K562 (cell line): ENCODE measurements around the gene ATP7B. TPM values are rescaled to one million over a fixed set of nuclear protein-coding genes. Genes with fewer than 3 reads are reported as not detected.
"Not testable (repeated sequence)": the region's sequence is repeated elsewhere in the genome, so short reads cannot be mapped to it uniquely, and the experiment has no call there.

Experiments used
- ATAC-seq: fragments of 200-7000 bp; cut with Tn5 transposase; 3 replicates; pipeline ENCODE4 v1.9.1; 2020; ENCODE audit warnings: moderate library complexity
- BruUV-seq: library from RNA; stranded (reverse); fragments of 400-500 nt; replicated peaks from 2 replicates; lab custom pipeline; 2021; lab: Mats Ljungman, UMichigan
- CTCF ChIA-PET: fragments of 300-600 bp; formaldehyde crosslinking; extraction: SDS; loops from one replicate; lab custom pipeline; 2021; ENCODE audit warnings: low intra/inter-chr PET ratio; lab: Yijun Ruan, JAX
- POLR2A ChIA-PET: fragments of 300-600, 350-650 bp; sonication (Branson Sonifier 250); formaldehyde crosslinking; extraction: SDS; loops from one replicate; lab custom pipeline; 2021; ENCODE audit warnings: antibody characterized with exemption, inconsistent platforms; lab: Yijun Ruan, JAX
- DNase-seq, 4 experiments: peaks; one replicate each; pipeline versions ENCODE4 v3.0.0 to v3.0.0-alpha.2; 2011 to 2018; ENCODE audit warnings: low spot score in 3 of 4, mixed read lengths in 3 of 4; ENCODE audit errors: extremely low read depth in 1 of 4
- FAIRE-seq: peaks from 2 replicates; lab custom pipeline; 2011; peaks lifted over from hg19 to GRCh38; lab: Jason Lieb, UNC
- H2AFZ ChIP-seq: 2 replicates; pipeline ENCODE4 v1.6.0; 2011; ENCODE audit warnings: low read depth, low read length, control low read depth, inconsistent platforms
- H3K27ac ChIP-seq: fragments of 200-600 bp; 3 replicates; pipeline ENCODE4 v1.8.0; 2011; ENCODE audit warnings: low read depth, mild to moderate bottlenecking, control low read depth, inconsistent platforms, low read length, moderate library complexity, mixed read lengths; ENCODE audit errors: extremely low read depth
- H3K27me3 ChIP-seq, 2 experiments: fragments of 300-600 bp in 1 of 2; 2 replicates in 1 of 2; 3 replicates in 1 of 2; pipeline versions ENCODE4 v1.6.0 to v1.8.0; 2011; ENCODE audit warnings: inconsistent platforms in 2 of 2, low read length in 2 of 2, mild to moderate bottlenecking in 1 of 2, mixed read lengths in 1 of 2, moderate library complexity in 1 of 2; ENCODE audit not compliant: control insufficient read depth in 2 of 2, insufficient read depth in 2 of 2
- H3K36me3 ChIP-seq: fragments of 300-600 bp; 3 replicates; pipeline ENCODE4 v1.8.0; 2011; ENCODE audit warnings: mild to moderate bottlenecking, low read length, inconsistent platforms; ENCODE audit not compliant: control insufficient read depth, insufficient read depth
- H3K4me1 ChIP-seq, 2 experiments: fragments of 200-600 bp in 1 of 2; replicated peaks in 1 of 2; 2 replicates in 1 of 2; 3 replicates in 1 of 2; pipeline versions ENCODE4 v1.5.1 to v1.8.0; 2011; ENCODE audit warnings: inconsistent platforms in 2 of 2, low read length in 2 of 2, mild to moderate bottlenecking in 1 of 2, mixed read lengths in 1 of 2, moderate library complexity in 1 of 2; ENCODE audit not compliant: control insufficient read depth in 2 of 2, insufficient read depth in 2 of 2
- H3K4me2 ChIP-seq: 2 replicates; pipeline ENCODE4 v1.6.1; 2011; ENCODE audit warnings: low read length, control low read depth, inconsistent platforms, mixed read lengths; ENCODE audit not compliant: insufficient read depth
- H3K4me3 ChIP-seq: fragments of 200-600 bp; sonication (generic), shearing (Covaris generic); 2 replicates; pipeline ENCODE4 v1.5.1; 2016; ENCODE audit warnings: control low read depth, inconsistent platforms
- H3K79me2 ChIP-seq: fragments of 200-600 bp; 3 replicates; pipeline ENCODE4 v1.8.0; 2011; ENCODE audit warnings: low read length, inconsistent platforms; ENCODE audit not compliant: control insufficient read depth, insufficient read depth
- H3K9ac ChIP-seq, 2 experiments: 2 replicates each; pipeline versions ENCODE4 v1.6.0 to v1.6.1; 2011; ENCODE audit warnings: low read depth in 2 of 2, low read length in 2 of 2, control low read depth in 1 of 2, inconsistent platforms in 1 of 2, mild to moderate bottlenecking in 1 of 2, mixed read lengths in 1 of 2; ENCODE audit not compliant: insufficient read depth in 1 of 2
- H3K9me1 ChIP-seq: one replicate; pipeline ENCODE4 v1.6.0; 2011; ENCODE audit warnings: inconsistent platforms, mild to moderate bottlenecking, low read length, moderate library complexity; ENCODE audit not compliant: control insufficient read depth, insufficient read depth
- H3K9me3 ChIP-seq: replicated peaks from 2 replicates; pipeline ENCODE4 v1.5.1; 2011; ENCODE audit warnings: low read depth, low read length, inconsistent platforms; ENCODE audit not compliant: control insufficient read depth, insufficient read depth
- H4K20me1 ChIP-seq: replicated peaks from 2 replicates; pipeline ENCODE4 v1.6.1; 2011; ENCODE audit warnings: low read length, inconsistent platforms, mixed read lengths; ENCODE audit not compliant: control insufficient read depth, insufficient read depth
- ZNF354B ChIP-seq: fragments of 250-450 bp; sonication (Bioruptor Pico); IDR thresholded peaks from 2 replicates; pipeline ENCODE4 v1.4.0; 2020
- ZNF507 ChIP-seq: conservative IDR thresholded peaks from 2 replicates; pipeline ENCODE4 v1.6.1; 2017; ENCODE audit warnings: missing genetic modification characterization, missing compliant biosample characterization
- WGBS: fragments of 100-300 bp; shearing (Covaris generic); methylation state at CpG from one replicate; pipeline ENCODE4 v1.1.6; 2016; ENCODE audit warnings: low coverage, mixed read lengths; ENCODE audit not compliant: insufficient coverage; ENCODE audit errors: missing lambda C conversion rate; 5-methylcytosine and 5-hydroxymethylcytosine counted together
- in situ Hi-C: fragments of 300-500 bp; cut with MboI; formaldehyde crosslinking; loops from 4 replicates; pipeline ENCODE4 v1.15.0; 2018; ENCODE audit warnings: inconsistent platforms, mixed read lengths
- intact Hi-C: fragments of 100-400 bp; cut with micrococcal nuclease; formaldehyde crosslinking; loops from 2 replicates; pipeline ENCODE4 v1.14.2; 2022
- polyA plus RNA-seq, 8 experiments: library from polyadenylated mRNA; depleted of rRNA in 4 of 8; stranded (reverse) in 5 of 8; unstranded in 3 of 8; fragments of >200 nt; fragmentation: Nextera tagmentation in 2 of 8; fragmentation: Illumina TruSeq in 1 of 8; extraction: Ambion mirVana in 2 of 8; extraction: Trizol in 1 of 8; gene quantifications; 2 replicates each; pipeline versions ENCODE4 v1.2.1 to v1.2.3, GENCODE V29; 2011 to 2014; ENCODE audit warnings: inconsistent platforms in 1 of 8, missing spikeins in 1 of 8
- total RNA-seq, 7 experiments: library from RNA; depleted of rRNA in 6 of 7; stranded (reverse); fragments of >200 nt in 6 of 7; fragmentation: Illumina TruSeq in 2 of 7; extraction: Trizol in 2 of 7; gene quantifications; 2 replicates each; pipeline versions ENCODE4 v1.2.1 to v1.2.3, GENCODE V29; 2011 to 2021; ENCODE audit warnings: low replicate concordance in 1 of 7

The ATP7B gene
- total and polyA plus RNA-seq, 9 of the 15 experiments (the other 6 are each of a cell fraction or from before 2014, with no cell fraction given) = 1.1 to 20.4 (median 8.5) TPM

GRCh38 chr13:51984904-51985303, 26.3 kb downstream of the ATP7B start:
- in situ Hi-C loops, H3K9ac ChIP-seq, H3K4me2 ChIP-seq, H3K27ac ChIP-seq, CTCF ChIA-PET, intact Hi-C loops, H3K9me1 ChIP-seq, H3K4me3 ChIP-seq, H3K27me3 ChIP-seq, ATAC-seq, FAIRE-seq, H4K20me1 ChIP-seq, BruUV-seq, H2AFZ ChIP-seq, DNase-seq, H3K9me3 ChIP-seq, H3K36me3 ChIP-seq: not testable (repeated sequence)
- Histone ChIP-seq H3K4me1 (peaks cover 0 to 10% of the 10 kb centered on the region in 2 experiments; a peak in 3 of 5 replicates), H3K79me2 (peaks cover 33% of the 10 kb centered on the region)
- POLR2A ChIA-PET = interaction anchor here (1.3 to 2.0 kb wide), 2 partner anchors 8 to 36 kb away, joined by 3 to 10 read pairs; no protein-coding TSS in a partner anchor
- peak; percentile 60 for TF ChIP-seq ZNF507 (tag)
- 0 out of 2 replicates have a peak, but pooled peaks have one; percentile 15 for TF ChIP-seq ZNF354B (CRISPR knock-in tag)
- WGBS = 56% methylated on average over 4 of the region's 4 CpGs

- ATAC-seq, H3K9me3 ChIP-seq, H3K27me3 ChIP-seq, DNase-seq, intact Hi-C loops, H3K4me2 ChIP-seq, H3K36me3 ChIP-seq, in situ Hi-C loops, H3K9me1 ChIP-seq, H4K20me1 ChIP-seq, H2AFZ ChIP-seq, FAIRE-seq, H3K9ac ChIP-seq, CTCF ChIA-PET, BruUV-seq, H3K27ac ChIP-seq, H3K4me3 ChIP-seq: not testable (repeated sequence)
- H3K4me1 ChIP-seq = peaks cover 4 to 14% of the 10 kb centered on the region in 2 experiments; a peak in 3 of 5 replicates
- WGBS = 70% methylated on average over 2 of the region's 3 CpGs
- H3K79me2 ChIP-seq = peaks cover 42% of the 10 kb centered on the region
- POLR2A ChIA-PET = interaction anchor here (1.3 to 2.0 kb wide), 2 partner anchors 10 to 34 kb away, joined by 3 to 10 read pairs; no protein-coding TSS in a partner anchor
Observed at GRCh38 chr13:51983292-51983691, 28.0 kb downstream of the ATP7B start.
